ENCODE data around the gene TMEM130. TPM values are rescaled to one million over a fixed set of nuclear protein-coding genes. Genes with fewer than 3 reads are reported as not detected.

TMEM130 gene
- total and polyA plus RNA-seq, 9 of the 15 experiments (the other 6 are each of a cell fraction or from before 2014, with no cell fraction given): 0.07 TPM; not detected in 8

GRCh38 chr7:98903246-98903645 is 33.4 kb upstream of the TMEM130 start:
- H3K9me1 ChIP-seq (ENCODE audit: control insufficient read depth, insufficient read depth, low read length): no peaks in the 10 kb centered on the region
- no peak overlapping the region for H3K27ac ChIP-seq (ENCODE audit: extremely low read depth, low read depth, low read length)
- no peaks in the 10 kb centered on the region for H4K20me1 ChIP-seq (replicated peaks; ENCODE audit: control insufficient read depth, insufficient read depth, low read length)
- 84% methylated on average over 4 of the region's 4 CpGs for WGBS (ENCODE audit: insufficient coverage, low coverage, missing lambda C conversion rate)
- in situ Hi-C loops (cut with MboI): no loop called here
- H3K9me3 ChIP-seq (replicated peaks; ENCODE audit: control insufficient read depth, insufficient read depth, low read depth, low read length): no peaks in the 10 kb centered on the region
- POLR2A ChIA-PET: no interaction called here
- H3K4me2 ChIP-seq (ENCODE audit: insufficient read depth, low read length): no peak overlapping the region
- no peak for FAIRE-seq
- CTCF ChIA-PET (ENCODE audit: low intra/inter-chr PET ratio): interaction anchor here (0.6 kb wide), 1 partner anchor 749 kb away, joined by 4 read pairs; no protein-coding TSS in a partner anchor
- intact Hi-C loops (cut with micrococcal nuclease): no loop called here
- H2AFZ ChIP-seq (ENCODE audit: low read depth, low read length): no peak overlapping the region
- H3K36me3 ChIP-seq (ENCODE audit: control insufficient read depth, insufficient read depth, low read length): peaks cover 93% of the 10 kb centered on the region
- ATAC-seq: no peak
- TF ChIP-seq FOXK2 (conservative IDR thresholded peaks at IDR 0.05 in 1 of 2, IDR thresholded peaks at IDR 0.05 in 1 of 2; ENCODE audit: low read depth in 2 of 2): no peak
- TF ChIP-seq SIX5 (IDR thresholded peaks at IDR 0.05; ENCODE audit: borderline replicate concordance in 1 of 2, insufficient read depth in 1 of 2, low read depth in 1 of 2, low read length in 2 of 2): no peak
- no peak for TF ChIP-seq U2AF1 (optimal IDR thresholded peaks at IDR 0.05; ENCODE audit: low read depth, low read length)
- no peak for TF ChIP-seq ZNF655 (CRISPR knock-in tag; IDR thresholded peaks at IDR 0.05)
- no peak for TF ChIP-seq NFIX (CRISPR knock-in tag; IDR thresholded peaks at IDR 0.05; ENCODE audit: low read depth)
- no peak for TF ChIP-seq IRF9 (tag; IDR thresholded peaks at IDR 0.05)
- TF ChIP-seq ZBTB33 (CRISPR knock-in tag; IDR thresholded peaks at IDR 0.05): no peak
- TF ChIP-seq CBX3 (IDR thresholded peaks at IDR 0.05; ENCODE audit: borderline replicate concordance in 1 of 2, low read length in 2 of 2): no peak
- TF ChIP-seq WHSC1 (IDR thresholded peaks at IDR 0.05; ENCODE audit: low read length): no peak
- TF ChIP-seq POLR2H (tag; IDR thresholded peaks at IDR 0.05; ENCODE audit: low read depth): no peak
- no peak for TF ChIP-seq MTA2 (IDR thresholded peaks at IDR 0.05; ENCODE audit: low read depth)
- TF ChIP-seq MXI1 (IDR thresholded peaks at IDR 0.05; ENCODE audit: low read depth, low read length): no peak
- no peak for TF ChIP-seq MIER1 (IDR thresholded peaks at IDR 0.05; ENCODE audit: low read depth)
- TF ChIP-seq ZNF77 (CRISPR knock-in tag; IDR thresholded peaks at IDR 0.05): no peak
- TF ChIP-seq PATZ1 (CRISPR knock-in tag; IDR thresholded peaks at IDR 0.05; ENCODE audit: borderline replicate concordance): no peak
- no peak for TF ChIP-seq SMAD3 (CRISPR knock-in tag; conservative IDR thresholded peaks at IDR 0.05)
- no peaks in the 10 kb centered on the region for H3K79me2 ChIP-seq (ENCODE audit: control insufficient read depth, insufficient read depth, low read length)
- no peaks in the 10 kb centered on the region for H3K27me3 ChIP-seq (ENCODE audit: control insufficient read depth in 2 of 2, insufficient read depth in 2 of 2, low read length in 2 of 2)
- no peak for DNase-seq (ENCODE audit: extremely low read depth in 1 of 4, low spot score in 3 of 4)
- no TSS peak for BruUV-seq (replicated peaks)
- no peak overlapping the region for H3K9ac ChIP-seq (ENCODE audit: insufficient read depth in 1 of 2, low read depth in 2 of 2, low read length in 2 of 2)
- H3K4me1 ChIP-seq (replicated peaks in 1 of 2; ENCODE audit: control insufficient read depth in 2 of 2, insufficient read depth in 2 of 2, low read length in 2 of 2): no peaks in the 10 kb centered on the region
- no peak overlapping the region for H3K4me3 ChIP-seq

Measured in K562 (cell line).